ENCODE measurements around the gene ETS1. TPM values are rescaled to one million over a fixed set of nuclear protein-coding genes. Genes with fewer than 3 reads are reported as not detected.

ETS1 gene
- total RNA-seq, 1 experiment from 2014 or later, result 3.7 TPM

DNA sequence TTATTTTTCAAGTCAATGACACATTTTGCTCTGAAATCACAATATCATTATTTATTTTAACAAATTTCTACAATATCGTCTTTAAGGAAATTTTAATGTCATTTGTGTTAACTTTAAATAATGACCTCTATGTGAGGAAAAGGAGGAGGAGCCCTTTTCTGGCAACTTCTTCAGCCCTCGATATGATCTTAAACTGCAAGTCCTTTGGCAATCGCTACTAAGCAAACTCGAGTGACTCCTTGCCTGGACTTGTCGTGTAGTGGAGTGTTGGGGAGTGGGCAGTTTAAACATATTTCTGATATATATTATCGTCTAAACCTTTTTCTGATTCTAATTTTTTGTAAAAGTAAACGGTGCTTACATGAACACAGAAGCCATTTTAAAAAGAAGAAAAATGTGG is 16.7 kb downstream of the ETS1 start:
- Histone ChIP-seq H3K36me3 (ENCODE audit: insufficient read depth, low read length, poor library complexity, severe bottlenecking) (no peaks in the 10 kb centered on the region), H3K4me3 (ENCODE audit: low read depth, low read length, poor library complexity, severe bottlenecking) (no peak overlapping the region), H3K4me1 (ENCODE audit: insufficient read depth, low read length, poor library complexity, severe bottlenecking) (no peaks in the 10 kb centered on the region), H3K27me3 (replicated peaks; ENCODE audit: insufficient read depth, low read depth, low read length, poor library complexity) (peaks cover 26% of the 10 kb centered on the region), H3K9me3 (ENCODE audit: low read depth, low read length, poor library complexity, severe bottlenecking) (no peaks in the 10 kb centered on the region), H3K27ac (ENCODE audit: low read depth, low read length, poor library complexity, severe bottlenecking) (no peak overlapping the region)
- TF ChIP-seq, protein P1, sequence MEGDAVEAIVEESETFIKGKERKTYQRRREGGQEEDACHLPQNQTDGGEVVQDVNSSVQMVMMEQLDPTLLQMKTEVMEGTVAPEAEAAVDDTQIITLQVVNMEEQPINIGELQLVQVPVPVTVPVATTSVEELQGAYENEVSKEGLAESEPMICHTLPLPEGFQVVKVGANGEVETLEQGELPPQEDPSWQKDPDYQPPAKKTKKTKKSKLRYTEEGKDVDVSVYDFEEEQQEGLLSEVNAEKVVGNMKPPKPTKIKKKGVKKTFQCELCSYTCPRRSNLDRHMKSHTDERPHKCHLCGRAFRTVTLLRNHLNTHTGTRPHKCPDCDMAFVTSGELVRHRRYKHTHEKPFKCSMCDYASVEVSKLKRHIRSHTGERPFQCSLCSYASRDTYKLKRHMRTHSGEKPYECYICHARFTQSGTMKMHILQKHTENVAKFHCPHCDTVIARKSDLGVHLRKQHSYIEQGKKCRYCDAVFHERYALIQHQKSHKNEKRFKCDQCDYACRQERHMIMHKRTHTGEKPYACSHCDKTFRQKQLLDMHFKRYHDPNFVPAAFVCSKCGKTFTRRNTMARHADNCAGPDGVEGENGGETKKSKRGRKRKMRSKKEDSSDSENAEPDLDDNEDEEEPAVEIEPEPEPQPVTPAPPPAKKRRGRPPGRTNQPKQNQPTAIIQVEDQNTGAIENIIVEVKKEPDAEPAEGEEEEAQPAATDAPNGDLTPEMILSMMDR (conservative IDR thresholded peaks at IDR 0.05; ENCODE audit: low read depth, low read length), result no peak
- no peak for TF ChIP-seq EZH2 (IDR thresholded peaks at IDR 0.05; ENCODE audit: borderline replicate concordance, low read depth, low read length, poor library complexity, severe bottlenecking)
- intact Hi-C loops (cut with micrococcal nuclease; ENCODE audit: unreplicated experiment), result no loop called here
- DNase-seq (ENCODE audit: low spot score), result no peak
- POLR2A ChIA-PET (ENCODE audit: low non-redundant PET), result no interaction called here
- CTCF ChIA-PET, result no interaction called here
- no TSS peak for BruUV-seq (replicated peaks)

- H3K4me3 ChIP-seq (ENCODE audit: low read depth, low read length, poor library complexity, severe bottlenecking), result no peak overlapping the region
- intact Hi-C loops (cut with micrococcal nuclease; ENCODE audit: unreplicated experiment), result no loop called here
- no peak overlapping the region for H3K27ac ChIP-seq (ENCODE audit: low read depth, low read length, poor library complexity, severe bottlenecking)
- no peaks in the 10 kb centered on the region for H3K9me3 ChIP-seq (ENCODE audit: low read depth, low read length, poor library complexity, severe bottlenecking)
- ChIA-PET CTCF (no interaction called here), POLR2A (ENCODE audit: low non-redundant PET) (no interaction called here)
- no peaks in the 10 kb centered on the region for H3K4me1 ChIP-seq (ENCODE audit: insufficient read depth, low read length, poor library complexity, severe bottlenecking)
- TF ChIP-seq, protein P1 (conservative IDR thresholded peaks at IDR 0.05; ENCODE audit: low read depth, low read length), result no peak
- no peak for TF ChIP-seq EZH2 (IDR thresholded peaks at IDR 0.05; ENCODE audit: borderline replicate concordance, low read depth, low read length, poor library complexity, severe bottlenecking)
- no peak for DNase-seq (ENCODE audit: low spot score)
- H3K36me3 ChIP-seq (ENCODE audit: insufficient read depth, low read length, poor library complexity, severe bottlenecking), result no peaks in the 10 kb centered on the region
- peaks cover 32% of the 10 kb centered on the region for H3K27me3 ChIP-seq (replicated peaks; ENCODE audit: insufficient read depth, low read depth, low read length, poor library complexity)
- no TSS peak for BruUV-seq (replicated peaks)
These were observed 18.1 kb downstream of the ETS1 start for GRCh38 chr11:128569291-128569690.

DNA sequence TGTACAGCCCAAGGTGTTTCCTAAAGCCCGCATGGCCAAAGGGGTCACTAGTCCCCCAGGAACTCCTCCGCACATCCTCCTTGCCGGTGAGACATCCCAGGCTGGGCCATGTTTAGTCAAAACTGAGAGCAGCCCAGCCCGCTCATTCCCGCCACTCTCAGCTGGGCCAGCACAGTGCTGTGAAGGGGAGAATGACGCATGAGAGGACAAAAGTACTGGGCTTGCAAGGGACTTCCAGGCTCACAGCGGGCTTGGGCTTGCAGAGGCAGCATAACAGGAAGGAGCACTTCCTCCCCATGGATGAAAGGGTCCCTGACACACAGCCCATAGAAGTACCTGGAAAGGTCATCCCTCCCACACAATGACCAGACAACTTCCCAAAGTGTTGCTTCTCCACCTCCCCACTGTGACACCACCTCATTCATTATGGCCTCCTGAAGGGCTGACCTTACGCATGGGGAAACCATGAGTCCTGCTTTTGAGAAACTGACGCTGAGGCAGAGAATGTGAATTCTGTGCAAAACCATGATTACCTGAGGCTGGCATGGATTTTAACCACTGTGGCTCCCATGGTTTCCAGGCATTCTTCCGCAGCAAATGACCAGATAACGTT is 19.1 kb downstream of the ETS1 start:
- intact Hi-C loops (cut with micrococcal nuclease; ENCODE audit: unreplicated experiment), result no loop called here
- Histone ChIP-seq H3K9me3 (ENCODE audit: low read depth, low read length, poor library complexity, severe bottlenecking) (no peaks in the 10 kb centered on the region), H3K36me3 (ENCODE audit: insufficient read depth, low read length, poor library complexity, severe bottlenecking) (no peaks in the 10 kb centered on the region), H3K27ac (ENCODE audit: low read depth, low read length, poor library complexity, severe bottlenecking) (no peak overlapping the region), H3K27me3 (replicated peaks; ENCODE audit: insufficient read depth, low read depth, low read length, poor library complexity) (peaks cover 35% of the 10 kb centered on the region), H3K4me3 (ENCODE audit: low read depth, low read length, poor library complexity, severe bottlenecking) (no peak overlapping the region), H3K4me1 (ENCODE audit: insufficient read depth, low read length, poor library complexity, severe bottlenecking) (no peaks in the 10 kb centered on the region)
- CTCF ChIA-PET, result no interaction called here
- no TSS peak for BruUV-seq (replicated peaks)
- POLR2A ChIA-PET (ENCODE audit: low non-redundant PET), result no interaction called here
- TF ChIP-seq, protein P1 (conservative IDR thresholded peaks at IDR 0.05; ENCODE audit: low read depth, low read length), result no peak
- TF ChIP-seq EZH2 (IDR thresholded peaks at IDR 0.05; ENCODE audit: borderline replicate concordance, low read depth, low read length, poor library complexity, severe bottlenecking), result no peak
- DNase-seq (ENCODE audit: low spot score), result no peak

Measured in A673 (cell line).